Peyer's patch (tissue), 4 donors: Measurements from ENCODE around the gene WDR35.

Source experiments
- CTCF ChIP-seq, 6 experiments: fragments of 450-650 bp in 4 of 6; fragments of 200-600 bp in 2 of 6; sonication (generic) in 1 of 6; IDR thresholded peaks; one replicate each; pipeline ENCODE4 v1.5.1; 2017 to 2019; ENCODE audit warnings: antibody characterized with exemption in 6 of 6, mild to moderate bottlenecking in 3 of 6, moderate library complexity in 1 of 6
- POLR2A ChIP-seq, 2 donors: fragments of 450-650 bp; IDR thresholded peaks; one replicate each; pipeline ENCODE4 v1.5.1; 2017; ENCODE audit warnings: antibody characterized with exemption in 2 of 2, mild to moderate bottlenecking in 2 of 2, moderate library complexity in 2 of 2

GRCh38 chr2:19861813-19862212 is 128.1 kb downstream of the WDR35 start:
- TF ChIP-seq CTCF (IDR thresholded peaks at IDR 0.05), result no peak
- TF ChIP-seq POLR2A (IDR thresholded peaks at IDR 0.05), result no peak
